Sigmoid colon (tissue), 4 donors: Measurements from ENCODE around the gene CDKN1A.

Experiments used
- POLR2A ChIP-seq, 2 donors: fragments of 450-650 bp; IDR thresholded peaks; one replicate each; pipeline ENCODE4 v1.6.1; 2016; ENCODE audit warnings: antibody characterized with exemption in 2 of 2, mild to moderate bottlenecking in 2 of 2, moderate library complexity in 2 of 2
- POLR2AphosphoS5 ChIP-seq, 4 donors: sonication (generic); formaldehyde crosslinking; IDR thresholded peaks; one replicate each; pipeline ENCODE4 v1.6.1; 2017; ENCODE audit warnings: antibody characterized with exemption in 4 of 4

DNA sequence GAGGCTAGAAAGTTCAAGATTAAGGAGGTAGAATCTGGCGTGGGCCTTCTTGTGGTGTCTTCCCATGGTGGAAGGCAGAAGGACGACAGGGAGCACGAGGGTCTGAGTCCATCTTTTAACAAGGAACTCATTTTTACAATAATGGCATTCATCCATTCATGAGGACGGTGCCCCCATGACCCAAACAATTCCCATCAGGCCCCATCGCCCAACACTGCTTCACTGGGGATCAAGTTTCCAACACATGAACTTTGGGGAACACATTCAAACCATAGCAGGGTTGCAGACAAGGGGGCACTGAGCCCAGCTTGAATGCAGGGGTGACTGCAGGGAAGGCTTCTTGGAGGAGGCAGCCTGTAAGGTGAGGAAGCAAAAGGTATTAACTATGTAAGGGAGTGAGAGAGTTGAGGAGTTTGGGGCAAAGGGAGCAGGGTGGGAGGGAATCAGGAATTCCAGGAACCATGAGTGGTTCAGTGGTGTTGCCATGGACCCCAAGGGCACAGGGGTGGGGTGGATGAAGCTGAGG, 24.6 kb downstream of the CDKN1A start:
- TF ChIP-seq POLR2AphosphoS5 (IDR thresholded peaks at IDR 0.05) (no peak), POLR2A (IDR thresholded peaks at IDR 0.05) (no peak)
